HEK293 (cell line): ENCODE data around the gene CCDC183.

Experiments used
- ATF2 ChIP-seq: fragments of 450-650 bp; formaldehyde crosslinking; IDR thresholded peaks from 2 replicates; pipeline ENCODE4 v1.5.1; 2016; ENCODE audit warnings: missing biosample characterization, missing genetic modification characterization, low read depth
- BCL11B ChIP-seq: fragments of 450-650 bp; formaldehyde crosslinking; IDR thresholded peaks from 2 replicates; pipeline ENCODE4 v1.5.1; 2016; ENCODE audit warnings: low read depth, missing biosample characterization, missing genetic modification characterization
- KLF10 ChIP-seq: fragments of 450-650 bp; IDR thresholded peaks from 2 replicates; pipeline ENCODE4 v1.5.1; 2018; ENCODE audit warnings: missing biosample characterization, mild to moderate bottlenecking, missing genetic modification characterization
- SALL2 ChIP-seq: fragments of 450-650 bp; formaldehyde crosslinking; IDR thresholded peaks from 2 replicates; pipeline ENCODE4 v1.5.0; 2017; ENCODE audit warnings: missing biosample characterization, mild to moderate bottlenecking, missing genetic modification characterization, borderline replicate concordance
- TCF7L2 ChIP-seq: IDR thresholded peaks from 2 replicates; pipeline ENCODE4 v1.6.1; 2011; ENCODE audit warnings: low read depth, mild to moderate bottlenecking, inconsistent platforms, low read length, moderate library complexity, borderline replicate concordance
- ZBTB17 ChIP-seq: fragments of 450-650 bp; formaldehyde crosslinking; IDR thresholded peaks from 2 replicates; pipeline ENCODE4 v1.5.1; 2016; ENCODE audit warnings: missing biosample characterization, missing genetic modification characterization
- ZFP3 ChIP-seq: fragments of 450-650 bp; formaldehyde crosslinking; IDR thresholded peaks from 2 replicates; pipeline ENCODE4 v1.5.1; 2016; ENCODE audit warnings: low read depth, missing biosample characterization, missing genetic modification characterization
- ZNF133 ChIP-seq: fragments of 450-650 bp; formaldehyde crosslinking; IDR thresholded peaks from 2 replicates; pipeline ENCODE4 v1.5.1; 2016; ENCODE audit warnings: missing biosample characterization, missing genetic modification characterization
- ZNF18 ChIP-seq: fragments of 450-650 bp; formaldehyde crosslinking; IDR thresholded peaks from 2 replicates; pipeline ENCODE4 v1.5.1; 2016; ENCODE audit warnings: missing biosample characterization, missing genetic modification characterization
- ZNF214 ChIP-seq: fragments of 450-650 bp; formaldehyde crosslinking; IDR thresholded peaks from 2 replicates; pipeline ENCODE4 v1.5.1; 2017; ENCODE audit warnings: missing biosample characterization, mild to moderate bottlenecking, missing genetic modification characterization, borderline replicate concordance
- ZNF302 ChIP-seq: fragments of 450-650 bp; formaldehyde crosslinking; IDR thresholded peaks from 2 replicates; pipeline ENCODE4 v1.5.1; 2016; ENCODE audit warnings: missing biosample characterization, missing genetic modification characterization, low read depth
- ZNF341 ChIP-seq: fragments of 450-650 bp; formaldehyde crosslinking; IDR thresholded peaks from 2 replicates; pipeline ENCODE4; 2016; ENCODE audit warnings: low read depth, missing biosample characterization, missing genetic modification characterization
- ZNF37A ChIP-seq: fragments of 450-650 bp; IDR thresholded peaks from 2 replicates; pipeline ENCODE4 v1.5.1; 2018; ENCODE audit warnings: missing biosample characterization, missing genetic modification characterization
- ZNF416 ChIP-seq: fragments of 450-650 bp; formaldehyde crosslinking; IDR thresholded peaks from 2 replicates; pipeline ENCODE4 v1.5.1; 2016; ENCODE audit warnings: missing biosample characterization, missing genetic modification characterization
- ZNF518A ChIP-seq: fragments of 450-650 bp; formaldehyde crosslinking; conservative IDR thresholded peaks from 2 replicates; pipeline ENCODE4 v1.5.1; 2016; ENCODE audit warnings: low read depth, missing biosample characterization, missing genetic modification characterization
- ZNF529 ChIP-seq: fragments of 450-650 bp; formaldehyde crosslinking; IDR thresholded peaks from 2 replicates; pipeline ENCODE4 v1.5.1; 2017; ENCODE audit warnings: missing genetic modification characterization, missing biosample characterization; ENCODE audit not compliant: insufficient replicate concordance
- ZNF549 ChIP-seq: fragments of 450-650 bp; IDR thresholded peaks from 2 replicates; pipeline ENCODE4 v1.5.1; 2018; ENCODE audit warnings: missing biosample characterization, missing genetic modification characterization, mild to moderate bottlenecking, inconsistent platforms, moderate library complexity
- ZNF555 ChIP-seq: fragments of 450-650 bp; formaldehyde crosslinking; conservative IDR thresholded peaks from 2 replicates; pipeline ENCODE4 v1.5.1; 2017; ENCODE audit warnings: missing biosample characterization, mild to moderate bottlenecking, missing genetic modification characterization, inconsistent platforms
- ZNF561 ChIP-seq: fragments of 450-650 bp; IDR thresholded peaks from 2 replicates; pipeline ENCODE4 v1.5.1; 2018; ENCODE audit warnings: missing biosample characterization, missing genetic modification characterization, borderline replicate concordance
- ZNF600 ChIP-seq: fragments of 450-650 bp; formaldehyde crosslinking; IDR thresholded peaks from 2 replicates; pipeline ENCODE4 v1.5.1; 2016; ENCODE audit warnings: missing biosample characterization, missing genetic modification characterization
- ZNF610 ChIP-seq: fragments of 450-650 bp; formaldehyde crosslinking; IDR thresholded peaks from 2 replicates; pipeline ENCODE4 v1.5.1; 2016; ENCODE audit warnings: missing biosample characterization, missing genetic modification characterization, borderline replicate concordance
- ZNF768 ChIP-seq: fragments of 450-650 bp; formaldehyde crosslinking; IDR thresholded peaks from 2 replicates; pipeline ENCODE4 v1.5.1; 2018; ENCODE audit warnings: missing biosample characterization, mild to moderate bottlenecking, missing genetic modification characterization
- ZSCAN5A ChIP-seq: fragments of 450-650 bp; formaldehyde crosslinking; IDR thresholded peaks from 2 replicates; pipeline ENCODE4 v1.5.1; 2016; ENCODE audit warnings: missing biosample characterization, missing genetic modification characterization
- TF ChIP-seq, protein P1 (sequence below): fragments of 450-650 bp; formaldehyde crosslinking; IDR thresholded peaks from 2 replicates; pipeline ENCODE4 v1.5.1; 2017; ENCODE audit warnings: missing biosample characterization, missing genetic modification characterization
- TF ChIP-seq, protein P2 (sequence below): fragments of 450-650 bp; formaldehyde crosslinking; IDR thresholded peaks from 2 replicates; pipeline ENCODE4 v1.5.1; 2016; ENCODE audit warnings: missing biosample characterization, missing genetic modification characterization

Gene CCDC183

DNA sequence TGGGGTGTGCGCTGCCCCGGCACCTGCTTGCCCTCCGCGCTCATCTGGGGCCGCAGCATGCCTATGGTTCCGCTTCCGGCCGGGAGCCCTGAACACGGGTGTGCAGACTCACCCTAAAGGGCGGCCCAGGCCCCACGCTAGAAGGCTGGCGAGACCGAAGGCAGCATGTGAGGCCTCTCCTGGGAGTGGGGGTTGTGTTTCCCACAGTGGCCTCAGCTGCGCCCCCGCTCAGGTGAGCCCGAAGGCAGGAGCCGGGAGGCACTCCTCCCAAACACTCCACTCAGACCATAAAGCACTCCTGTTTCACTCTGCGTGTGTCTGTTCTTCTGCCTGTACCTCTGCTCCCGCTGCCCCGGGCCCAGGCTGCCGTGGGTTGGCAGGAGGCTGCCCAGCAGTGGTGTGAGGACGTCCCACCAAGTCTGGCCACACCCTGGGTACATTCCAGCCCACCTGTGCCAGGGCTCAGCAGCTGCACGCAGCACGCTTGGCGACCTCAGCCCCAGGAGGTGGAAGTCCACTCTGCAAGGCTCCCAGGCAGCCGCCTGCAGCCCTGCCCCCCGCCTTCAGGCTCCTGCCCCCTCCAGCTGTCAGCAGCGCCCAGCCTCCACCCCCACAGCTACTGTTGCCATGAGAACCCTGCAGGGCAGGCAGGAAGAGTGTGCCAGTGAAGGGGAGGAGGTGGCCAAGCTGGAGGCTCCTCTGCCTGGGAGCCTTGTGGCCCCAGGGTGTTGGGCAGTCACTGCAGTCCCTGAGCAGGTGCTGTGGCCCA is 44.9 kb downstream of the CCDC183 start (continued):
- TF ChIP-seq ZNF610 = no peak
- peak; percentile 51; the same call in 1 of the 2 replicates for TF ChIP-seq ZBTB17 (tag by site-specific recombination)
- no peak for TF ChIP-seq ZNF529
- no peak; the same call in 1 of the 2 replicates for TF ChIP-seq ZSCAN5A (tag by site-specific recombination)
- TF ChIP-seq ZNF416 (tag by site-specific recombination) = no peak
- no peak for TF ChIP-seq ZNF518A
- peak; percentile 79 for TF ChIP-seq ZNF600
- no peak for TF ChIP-seq BCL11B
- TF ChIP-seq, protein P1, sequence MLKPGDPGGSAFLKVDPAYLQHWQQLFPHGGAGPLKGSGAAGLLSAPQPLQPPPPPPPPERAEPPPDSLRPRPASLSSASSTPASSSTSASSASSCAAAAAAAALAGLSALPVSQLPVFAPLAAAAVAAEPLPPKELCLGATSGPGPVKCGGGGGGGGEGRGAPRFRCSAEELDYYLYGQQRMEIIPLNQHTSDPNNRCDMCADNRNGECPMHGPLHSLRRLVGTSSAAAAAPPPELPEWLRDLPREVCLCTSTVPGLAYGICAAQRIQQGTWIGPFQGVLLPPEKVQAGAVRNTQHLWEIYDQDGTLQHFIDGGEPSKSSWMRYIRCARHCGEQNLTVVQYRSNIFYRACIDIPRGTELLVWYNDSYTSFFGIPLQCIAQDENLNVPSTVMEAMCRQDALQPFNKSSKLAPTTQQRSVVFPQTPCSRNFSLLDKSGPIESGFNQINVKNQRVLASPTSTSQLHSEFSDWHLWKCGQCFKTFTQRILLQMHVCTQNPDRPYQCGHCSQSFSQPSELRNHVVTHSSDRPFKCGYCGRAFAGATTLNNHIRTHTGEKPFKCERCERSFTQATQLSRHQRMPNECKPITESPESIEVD (tag by site-specific recombination) = no peak
- no peak for TF ChIP-seq ZNF555
- TF ChIP-seq ZNF549 (tag by site-specific recombination) = no peak
- no peak for TF ChIP-seq ZNF133 (tag by site-specific recombination)
- TF ChIP-seq KLF10 (tag by site-specific recombination) = peak; percentile 84
- no peak for TF ChIP-seq ZNF37A (tag by site-specific recombination)
- TF ChIP-seq ZNF341 = peak; percentile 76
- no peak for TF ChIP-seq ZNF561 (tag by site-specific recombination)
- no peak for TF ChIP-seq ZNF18 (tag by site-specific recombination)
- TF ChIP-seq ATF2 (tag by site-specific recombination) = no peak
- no peak for TF ChIP-seq TCF7L2
- no peak for TF ChIP-seq ZNF302
- no peak for TF ChIP-seq SALL2 (tag by site-specific recombination)
- TF ChIP-seq ZNF768 (tag by site-specific recombination) = no peak
- no peak for TF ChIP-seq ZFP3 (tag by site-specific recombination)
- TF ChIP-seq, protein P2, sequence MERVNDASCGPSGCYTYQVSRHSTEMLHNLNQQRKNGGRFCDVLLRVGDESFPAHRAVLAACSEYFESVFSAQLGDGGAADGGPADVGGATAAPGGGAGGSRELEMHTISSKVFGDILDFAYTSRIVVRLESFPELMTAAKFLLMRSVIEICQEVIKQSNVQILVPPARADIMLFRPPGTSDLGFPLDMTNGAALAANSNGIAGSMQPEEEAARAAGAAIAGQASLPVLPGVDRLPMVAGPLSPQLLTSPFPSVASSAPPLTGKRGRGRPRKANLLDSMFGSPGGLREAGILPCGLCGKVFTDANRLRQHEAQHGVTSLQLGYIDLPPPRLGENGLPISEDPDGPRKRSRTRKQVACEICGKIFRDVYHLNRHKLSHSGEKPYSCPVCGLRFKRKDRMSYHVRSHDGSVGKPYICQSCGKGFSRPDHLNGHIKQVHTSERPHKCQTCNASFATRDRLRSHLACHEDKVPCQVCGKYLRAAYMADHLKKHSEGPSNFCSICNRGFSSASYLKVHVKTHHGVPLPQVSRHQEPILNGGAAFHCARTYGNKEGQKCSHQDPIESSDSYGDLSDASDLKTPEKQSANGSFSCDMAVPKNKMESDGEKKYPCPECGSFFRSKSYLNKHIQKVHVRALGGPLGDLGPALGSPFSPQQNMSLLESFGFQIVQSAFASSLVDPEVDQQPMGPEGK (tag by site-specific recombination) = peak; percentile 91
- no peak for TF ChIP-seq ZNF214 (tag by site-specific recombination)
